ENCODE data around the gene STAT1. TPM values are rescaled to one million over a fixed set of nuclear protein-coding genes. Genes with fewer than 3 reads are reported as not detected.
A peak's percentile ranks its signal among the peaks of the same experiment; 100 is the strongest.

The STAT1 gene
- polyA plus RNA-seq, 1 donor from 2014 or later = 73.8 TPM

GRCh38 chr2:190988910-190989309, 25.1 kb downstream of the STAT1 start:
- H3K4me1 Mint-ChIP-seq = peaks cover 0 to 2% (median 0%) of the 10 kb centered on the region in 3 donors

GRCh38 chr2:190987938-190988337, 26.0 kb downstream of the STAT1 start:
- H3K27ac Mint-ChIP-seq = no peak overlapping the region
- H3K4me3 Mint-ChIP-seq = no peak overlapping the region
- no peaks in the 10 kb centered on the region for H3K4me1 Mint-ChIP-seq

More at GRCh38 chr2:190988910-190989309, 25.1 kb downstream of the STAT1 start:
- Mint-ChIP-seq H3K9me3 (no peaks in the 10 kb centered on the region), H3K4me3 (no peak overlapping the region), H3K36me3 (peaks cover 5% of the 10 kb centered on the region), H3K27ac (peak overlapping the region in 1 of 3 donors; percentile 63), H3K27me3 (no peaks in the 10 kb centered on the region)

GRCh38 chr2:190987116-190987515, 26.9 kb downstream of the STAT1 start:
- no peaks in the 10 kb centered on the region for H3K9me3 Mint-ChIP-seq
- H3K4me1 Mint-ChIP-seq = no peaks in the 10 kb centered on the region
- H3K27me3 Mint-ChIP-seq = no peaks in the 10 kb centered on the region
- peaks cover 4% of the 10 kb centered on the region for H3K36me3 Mint-ChIP-seq
- H3K4me3 Mint-ChIP-seq = no peak overlapping the region
- no peak overlapping the region for H3K27ac Mint-ChIP-seq

More at GRCh38 chr2:190987938-190988337, 26.0 kb downstream of the STAT1 start:
- Mint-ChIP-seq H3K36me3 (peaks cover 2% of the 10 kb centered on the region), H3K27me3 (no peaks in the 10 kb centered on the region), H3K9me3 (no peaks in the 10 kb centered on the region)

GRCh38 chr2:190986221-190986953, 27.6 kb downstream of the STAT1 start:
- no peaks in the 10 kb centered on the region for H3K27me3 Mint-ChIP-seq
- H3K4me3 Mint-ChIP-seq = no peak overlapping the region
- H3K4me1 Mint-ChIP-seq = no peaks in the 10 kb centered on the region
- peak overlapping the region in 2 of 3 donors; percentile 62 to 71 for H3K27ac Mint-ChIP-seq
- no peaks in the 10 kb centered on the region for H3K9me3 Mint-ChIP-seq
- peaks cover 4% of the 10 kb centered on the region for H3K36me3 Mint-ChIP-seq

GRCh38 chr2:190984595-190984994, 29.4 kb downstream of the STAT1 start:
- peaks cover 6% of the 10 kb centered on the region for H3K36me3 Mint-ChIP-seq
- H3K4me3 Mint-ChIP-seq = no peak overlapping the region
- peak overlapping the region in 1 of 3 donors; percentile 35 for H3K27ac Mint-ChIP-seq
- no peaks in the 10 kb centered on the region for H3K27me3 Mint-ChIP-seq
- no peaks in the 10 kb centered on the region for H3K9me3 Mint-ChIP-seq
- peaks cover 0 to 5% (median 0%) of the 10 kb centered on the region in 3 donors for H3K4me1 Mint-ChIP-seq

GRCh38 chr2:190982262-190983034, 31.5 kb downstream of the STAT1 start:
- peaks cover 10% of the 10 kb centered on the region for H3K36me3 Mint-ChIP-seq
- H3K9me3 Mint-ChIP-seq = no peaks in the 10 kb centered on the region
- no peaks in the 10 kb centered on the region for H3K27me3 Mint-ChIP-seq
- peak overlapping the region in 1 of 3 donors; percentile 16 for H3K27ac Mint-ChIP-seq
- H3K4me1 Mint-ChIP-seq = peaks cover 0 to 5% (median 0%) of the 10 kb centered on the region in 3 donors
- H3K4me3 Mint-ChIP-seq = no peak overlapping the region

- Mint-ChIP-seq H3K9me3 (no peaks in the 10 kb centered on the region), H3K27ac (peak overlapping the region in 1 of 3 donors; percentile 47), H3K36me3 (peaks cover 12% of the 10 kb centered on the region), H3K4me3 (no peak overlapping the region), H3K27me3 (no peaks in the 10 kb centered on the region), H3K4me1 (peaks cover 0 to 5% (median 0%) of the 10 kb centered on the region in 3 donors)
These were observed 32.2 kb downstream of the STAT1 start for GRCh38 chr2:190981733-190982132.

GRCh38 chr2:190981333-190981732, 32.6 kb downstream of the STAT1 start:
- Mint-ChIP-seq H3K4me1 (peaks cover 0 to 5% (median 0%) of the 10 kb centered on the region in 3 donors), H3K27ac (peak overlapping the region; percentile 31 to 82 (median 47)), H3K36me3 (peaks cover 13% of the 10 kb centered on the region), H3K27me3 (no peaks in the 10 kb centered on the region), H3K9me3 (no peaks in the 10 kb centered on the region), H3K4me3 (no peak overlapping the region)

GRCh38 chr2:190980630-190981209, 33.3 kb downstream of the STAT1 start:
- H3K27ac Mint-ChIP-seq = peak overlapping the region; percentile 45 to 83 (median 82)
- peaks cover 13% of the 10 kb centered on the region for H3K36me3 Mint-ChIP-seq
- H3K27me3 Mint-ChIP-seq = no peaks in the 10 kb centered on the region
- H3K4me1 Mint-ChIP-seq = peaks cover 0 to 5% (median 0%) of the 10 kb centered on the region in 3 donors
- no peak overlapping the region for H3K4me3 Mint-ChIP-seq
- no peaks in the 10 kb centered on the region for H3K9me3 Mint-ChIP-seq

- no peak overlapping the region for H3K4me3 Mint-ChIP-seq
- H3K4me1 Mint-ChIP-seq = peaks cover 0 to 5% (median 0%) of the 10 kb centered on the region in 3 donors
- H3K9me3 Mint-ChIP-seq = no peaks in the 10 kb centered on the region
- H3K36me3 Mint-ChIP-seq = peaks cover 13% of the 10 kb centered on the region
- no peaks in the 10 kb centered on the region for H3K27me3 Mint-ChIP-seq
- H3K27ac Mint-ChIP-seq = peak overlapping the region in 2 of 3 donors; percentile 45 to 83
These were observed 33.9 kb downstream of the STAT1 start for GRCh38 chr2:190979906-190980629.

GRCh38 chr2:190978389-190979053, 35.5 kb downstream of the STAT1 start:
- no peak overlapping the region for H3K27ac Mint-ChIP-seq
- H3K4me1 Mint-ChIP-seq = peaks cover 0 to 5% (median 0%) of the 10 kb centered on the region in 3 donors
- H3K27me3 Mint-ChIP-seq = no peaks in the 10 kb centered on the region
- H3K9me3 Mint-ChIP-seq = no peaks in the 10 kb centered on the region
- H3K36me3 Mint-ChIP-seq = peaks cover 13% of the 10 kb centered on the region
- no peak overlapping the region for H3K4me3 Mint-ChIP-seq

- Mint-ChIP-seq H3K4me3 (no peak overlapping the region), H3K9me3 (no peaks in the 10 kb centered on the region), H3K27me3 (no peaks in the 10 kb centered on the region), H3K27ac (no peak overlapping the region), H3K4me1 (peaks cover 0 to 5% (median 0%) of the 10 kb centered on the region in 3 donors), H3K36me3 (peaks cover 13% of the 10 kb centered on the region)
These were observed 36.5 kb downstream of the STAT1 start for GRCh38 chr2:190977505-190977904.

- Mint-ChIP-seq H3K27ac (no peak overlapping the region), H3K4me1 (peaks cover 0 to 5% (median 0%) of the 10 kb centered on the region in 3 donors), H3K9me3 (no peaks in the 10 kb centered on the region), H3K4me3 (no peak overlapping the region), H3K36me3 (peaks cover 12% of the 10 kb centered on the region), H3K27me3 (no peaks in the 10 kb centered on the region)
These were observed 37.5 kb downstream of the STAT1 start for GRCh38 chr2:190976521-190976920.
